Smooth muscle cell of the brain vasculature (primary cell): ENCODE measurements around the gene EFNB2.

ENCODE experiments used
- DNase-seq: peaks from one replicate; pipeline ENCODE4 v3.0.0-alpha.2; 2012; ENCODE audit warnings: low read depth, low spot score

EFNB2 gene

DNA sequence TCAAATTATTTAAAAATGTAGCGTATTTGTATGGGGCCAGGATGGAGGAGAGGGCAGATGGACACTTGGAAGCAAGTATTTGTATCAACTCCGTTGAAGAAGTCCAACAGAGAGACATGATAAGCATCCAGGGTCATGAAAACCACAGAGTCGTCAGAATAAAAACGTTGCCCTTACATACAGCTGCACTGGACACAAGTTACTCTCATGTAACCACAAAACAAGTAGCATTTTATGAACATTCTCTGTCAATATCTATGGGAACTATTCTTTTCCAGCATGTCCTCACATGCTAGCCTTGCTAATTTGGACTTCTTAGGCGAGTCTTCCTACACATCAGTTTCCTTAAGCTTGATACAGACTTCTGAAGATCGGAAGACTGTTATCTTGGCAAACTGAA is 35.0 kb downstream of the EFNB2 start:
- no peak for DNase-seq

DNA sequence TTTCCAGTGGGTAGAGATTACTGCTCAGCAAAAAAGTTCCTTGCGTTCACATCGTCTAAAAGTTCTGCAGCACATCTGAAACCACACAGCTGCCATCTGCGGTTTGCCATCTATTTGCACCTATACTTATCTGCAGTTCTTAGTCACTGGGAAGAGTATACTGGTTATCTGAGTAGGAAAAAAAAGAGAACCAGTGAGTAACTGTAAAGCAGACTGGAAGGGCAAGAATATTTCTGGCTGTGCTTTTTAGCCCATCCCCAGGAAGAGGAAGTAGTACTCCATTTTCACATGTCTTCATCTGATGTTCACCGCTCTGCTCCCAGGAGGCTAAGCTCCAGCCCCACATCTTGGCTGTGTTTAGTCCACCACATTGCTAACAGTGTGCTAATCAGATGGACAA is 35.6 kb downstream of the EFNB2 start:
- no peak for DNase-seq

DNA sequence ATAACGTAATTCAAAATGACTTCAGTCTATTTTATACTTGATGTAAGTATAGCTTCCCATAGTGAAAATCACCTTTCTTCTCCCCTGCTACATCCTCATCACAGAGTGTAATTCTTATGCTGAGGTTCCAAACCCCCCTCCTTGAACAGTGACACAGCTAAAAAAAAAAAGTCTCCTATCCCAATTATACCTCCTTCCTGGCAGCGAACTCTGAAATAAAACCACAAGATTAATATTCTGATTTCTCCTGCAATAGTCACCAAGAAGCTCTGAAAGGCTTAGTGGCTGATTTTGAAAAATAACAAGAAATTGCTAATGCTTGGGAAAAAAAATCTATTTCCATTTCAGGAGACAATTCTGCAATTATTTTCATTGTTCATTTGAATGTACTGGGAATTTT is 36.3 kb downstream of the EFNB2 start:
- DNase-seq: no peak

DNA sequence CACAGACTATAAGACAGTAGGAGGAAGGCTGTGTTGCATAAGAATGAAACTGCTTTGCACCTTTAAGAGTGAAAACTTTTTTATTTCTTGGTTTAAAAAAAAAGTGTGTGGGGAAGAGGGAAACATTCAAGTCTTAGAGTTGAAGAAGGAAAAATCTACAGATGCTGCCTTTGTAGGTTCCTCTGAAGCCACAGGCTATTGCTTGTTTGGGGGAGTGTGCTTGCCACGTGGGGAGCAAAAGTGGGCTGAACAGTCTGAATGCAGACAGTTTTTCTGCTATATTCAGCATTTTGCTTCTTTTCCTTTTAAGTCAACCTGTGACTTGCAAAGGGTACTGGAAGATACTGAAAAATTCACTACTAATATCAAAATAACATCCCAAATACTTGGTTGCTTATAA is 36.9 kb downstream of the EFNB2 start:
- no peak for DNase-seq

DNA sequence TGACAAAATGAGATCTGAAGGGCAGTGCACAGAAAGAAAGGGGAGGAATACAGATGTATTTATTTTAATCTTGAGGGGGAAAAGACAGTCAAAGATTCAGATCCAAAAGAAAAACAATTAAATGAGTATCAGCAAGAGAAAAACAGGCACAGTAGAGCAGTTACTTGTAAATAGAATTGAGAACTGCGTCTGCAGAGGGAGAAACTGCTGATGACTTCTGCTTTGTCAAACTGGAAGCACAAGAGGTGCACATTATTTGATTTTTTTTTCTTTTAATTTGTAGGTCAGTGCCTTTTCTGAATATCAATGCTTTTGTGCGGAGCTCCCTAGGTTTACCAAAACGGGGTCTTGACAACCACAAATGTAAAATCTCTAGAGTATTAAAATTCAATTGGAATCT is 37.3 kb downstream of the EFNB2 start:
- DNase-seq: no peak

DNA sequence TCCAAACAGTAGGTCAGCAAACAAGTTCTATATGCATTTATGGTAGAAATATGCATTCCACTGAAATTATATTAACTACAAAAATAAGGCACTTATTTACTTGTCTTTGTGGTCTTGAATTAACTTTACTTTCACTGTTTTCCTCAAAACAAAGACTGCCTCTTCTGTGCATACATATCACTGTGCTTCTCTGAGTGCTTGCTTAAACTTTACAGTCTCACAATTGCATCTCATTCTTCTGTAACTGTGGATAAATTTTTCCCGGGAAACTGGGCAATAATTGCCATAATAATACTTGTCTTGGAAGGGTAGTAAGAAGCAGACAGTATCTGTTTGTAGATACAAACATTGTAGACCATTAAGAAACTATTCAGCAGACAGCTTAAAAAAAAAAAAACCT is 38.4 kb downstream of the EFNB2 start:
- DNase-seq: no peak

DNA sequence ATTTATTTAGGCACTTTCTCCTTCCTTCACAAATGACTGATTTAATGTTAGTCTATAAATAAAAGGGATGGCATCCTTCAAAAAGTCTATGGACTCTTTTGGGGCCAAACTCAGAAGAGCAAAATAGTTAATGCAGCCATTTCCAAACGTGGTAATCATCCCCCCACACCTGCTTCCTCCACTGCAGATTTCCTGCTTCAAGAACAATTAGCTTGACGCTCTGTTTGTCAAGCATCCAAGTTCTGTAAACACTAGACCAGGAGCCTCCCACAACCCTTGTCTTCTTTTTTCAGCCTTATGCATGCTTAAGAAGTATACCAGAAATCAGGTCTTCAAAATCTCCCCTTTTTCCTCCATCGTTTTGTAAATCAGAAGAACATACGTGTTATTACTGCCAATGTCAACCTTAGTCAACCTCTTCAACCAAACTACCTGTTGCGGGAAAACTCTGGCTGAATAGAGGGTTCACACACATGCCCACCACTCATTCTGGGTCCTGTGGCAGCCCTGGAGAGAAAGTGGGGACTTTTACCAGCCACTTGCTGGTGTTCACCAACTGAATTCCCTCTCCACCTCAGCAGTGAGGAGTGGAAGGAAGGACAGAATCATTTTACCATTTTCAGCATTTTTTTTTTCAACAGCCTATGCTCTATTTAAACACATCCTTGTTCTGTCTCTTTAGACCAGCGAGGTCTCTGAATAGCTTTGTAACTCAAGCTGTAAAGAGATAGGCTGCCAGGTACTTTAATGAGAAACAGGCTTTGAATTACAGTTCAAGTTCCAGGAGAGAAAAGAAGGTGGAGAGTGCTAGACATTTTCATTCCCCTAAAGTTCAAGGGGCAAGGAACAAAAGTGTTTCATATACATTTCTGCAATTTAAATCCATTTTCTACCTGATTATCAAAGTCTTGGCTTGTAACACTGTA is 39.1 kb downstream of the EFNB2 start:
- DNase-seq: no peak

DNA sequence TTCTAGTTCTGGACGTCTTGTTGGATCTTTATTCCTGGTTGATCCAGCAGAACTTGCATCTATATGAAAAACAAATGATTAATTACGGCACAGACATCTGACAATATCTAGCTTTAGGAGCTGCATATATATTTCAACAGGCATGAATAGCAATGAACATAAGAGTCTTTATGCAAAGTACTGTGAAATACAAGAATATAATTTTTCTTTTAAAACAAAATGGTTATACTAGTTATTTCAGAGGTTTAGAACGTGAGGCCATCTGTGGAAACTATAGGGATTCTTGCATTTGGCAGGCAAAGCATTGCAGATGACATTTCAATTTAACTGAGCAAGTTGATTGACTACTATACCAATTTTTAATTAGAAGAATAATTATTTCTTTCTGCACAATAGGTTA is 40.5 kb downstream of the EFNB2 start:
- no peak for DNase-seq

DNA sequence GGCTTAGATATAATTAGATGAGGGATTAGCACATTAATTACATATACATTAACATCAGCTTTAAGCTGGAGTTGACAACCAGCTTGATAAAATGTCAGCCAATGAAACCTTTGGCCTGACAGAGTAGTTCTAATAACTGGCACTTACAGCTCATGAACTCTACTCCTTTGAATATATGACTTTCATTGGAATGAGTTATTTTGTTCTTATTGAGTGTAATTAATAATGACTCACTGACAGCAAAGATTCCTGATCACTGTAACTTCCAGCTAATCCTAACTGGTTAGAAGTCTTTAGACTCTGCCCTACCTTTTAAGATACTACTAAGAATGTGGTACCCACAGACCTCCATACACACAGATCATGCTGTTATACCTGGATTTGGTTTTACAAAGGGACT is 41.0 kb downstream of the EFNB2 start:
- no peak for DNase-seq

DNA sequence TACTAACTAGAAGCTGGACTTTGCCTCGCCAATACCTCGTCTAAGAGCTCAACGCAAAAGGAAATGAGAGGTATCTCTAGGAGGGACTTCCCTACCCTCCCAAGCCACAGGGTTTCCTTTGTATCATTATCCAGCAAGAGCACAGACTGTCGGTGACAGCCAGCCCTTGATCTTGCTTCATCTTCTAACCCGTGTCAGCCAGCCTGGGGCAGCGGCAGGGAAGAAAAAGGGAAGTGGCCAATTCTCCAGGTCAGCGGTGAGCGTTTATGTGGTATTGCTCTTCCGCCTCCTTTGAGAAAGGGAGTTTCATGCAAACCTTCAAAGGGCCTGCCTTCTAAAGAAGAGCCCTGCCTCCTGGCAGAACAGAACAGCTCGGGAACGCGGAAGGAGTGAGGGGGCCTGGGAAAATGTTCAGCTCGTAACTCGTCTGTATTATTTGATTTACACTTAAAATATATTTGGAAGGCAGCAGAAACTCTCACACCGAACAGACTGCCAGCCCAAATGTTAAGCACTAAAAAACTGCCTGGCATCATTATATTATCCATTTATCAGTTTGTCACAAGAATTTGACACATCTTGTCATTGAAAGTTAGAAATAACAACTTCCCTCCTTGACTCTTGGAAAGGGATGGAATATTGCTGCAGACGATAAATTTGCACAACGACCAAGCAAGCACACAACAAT is 41.8 kb downstream of the EFNB2 start:
- DNase-seq: no peak

DNA sequence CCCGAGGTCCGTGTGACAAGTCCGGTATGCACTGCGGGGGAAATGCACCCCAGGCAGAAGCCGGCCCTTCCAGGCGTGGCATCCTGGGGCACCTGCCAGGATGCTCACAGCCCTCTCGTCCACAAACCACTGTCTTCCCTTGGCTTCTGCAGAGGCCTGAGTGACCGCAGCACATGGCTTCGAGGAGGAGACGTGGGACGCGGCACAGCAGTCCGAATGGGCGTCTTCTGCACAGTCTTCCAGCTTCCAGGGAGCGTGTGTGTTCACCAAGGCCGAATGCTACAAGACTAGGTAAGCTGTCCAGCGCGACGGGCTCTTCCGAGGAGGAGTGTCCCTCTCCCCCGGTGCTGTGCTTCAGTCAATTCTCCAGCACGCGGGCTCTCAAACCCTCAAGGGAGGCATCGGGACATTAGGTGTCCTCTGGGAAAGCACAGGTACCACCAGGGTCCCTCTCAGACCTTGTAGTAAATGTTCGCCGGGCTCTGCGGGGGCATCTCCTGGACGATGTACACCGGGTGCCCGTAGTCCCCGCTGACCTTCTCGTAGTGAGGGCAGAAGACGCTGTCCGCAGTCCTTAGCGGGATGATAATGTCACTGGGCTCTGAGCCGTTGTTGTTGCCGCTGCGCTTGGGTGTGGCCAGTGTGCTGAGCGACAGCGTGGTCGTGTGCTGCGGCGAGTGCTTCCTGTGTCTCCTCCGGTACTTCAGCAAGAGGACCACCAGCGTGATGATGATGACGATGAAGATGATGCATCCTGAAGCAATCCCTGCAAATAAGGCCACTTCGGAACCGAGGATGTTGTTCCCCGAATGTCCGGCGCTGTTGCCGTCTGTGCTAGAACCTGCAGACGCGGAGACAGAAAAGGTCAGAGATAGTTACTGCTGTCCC is 42.6 kb downstream of the EFNB2 start:
- no peak for DNase-seq

DNA sequence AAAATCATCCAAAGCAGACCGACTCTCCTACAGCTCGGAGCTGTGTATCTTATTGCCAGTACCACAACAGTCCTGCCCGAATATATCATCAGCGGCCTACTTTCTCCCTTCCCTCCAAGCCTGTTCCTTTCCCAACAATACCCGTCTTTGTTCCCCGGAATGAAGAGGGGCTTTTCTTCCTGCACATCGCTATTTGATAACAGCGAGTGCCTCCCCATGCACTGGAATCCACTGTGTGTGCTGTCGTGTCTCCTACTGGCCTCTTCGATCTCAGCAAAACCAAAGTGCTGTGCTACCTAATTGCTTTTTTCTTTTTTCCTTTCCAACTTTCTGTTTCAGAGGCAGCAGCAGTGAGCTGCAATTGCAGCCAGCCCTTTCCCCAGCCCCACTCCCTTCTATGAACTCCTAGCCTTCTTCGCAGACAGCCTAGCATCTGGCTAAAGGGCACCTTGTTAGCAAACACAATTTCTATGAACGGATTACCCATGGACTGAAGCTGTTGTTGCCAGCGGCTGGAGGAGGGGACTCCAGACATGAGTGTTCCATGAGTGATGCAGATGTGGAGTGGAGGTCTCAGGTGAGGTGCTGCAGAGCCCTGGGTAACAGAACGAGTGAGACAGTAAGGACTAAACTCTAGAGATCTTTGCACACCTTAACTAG is 43.4 kb downstream of the EFNB2 start:
- DNase-seq: no peak

DNA sequence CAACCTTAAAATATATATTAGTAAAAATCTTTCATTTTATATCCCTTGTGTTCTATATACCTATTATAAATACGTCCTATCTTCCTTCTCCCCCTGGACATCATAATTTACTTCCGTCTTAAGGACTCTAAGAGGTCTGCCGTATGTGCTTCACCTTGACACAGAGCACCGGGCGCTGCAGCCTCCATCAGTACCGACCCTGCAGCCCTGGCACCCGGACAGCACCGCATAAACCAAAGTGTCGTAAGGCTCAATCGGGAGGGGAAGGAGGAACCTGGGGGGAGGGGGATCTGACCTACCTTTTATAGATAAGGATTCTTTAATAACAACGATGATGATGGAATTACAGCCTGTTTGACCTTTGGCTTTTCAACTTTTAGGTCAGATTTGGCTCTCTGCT is 44.0 kb downstream of the EFNB2 start:
- no peak for DNase-seq

DNA sequence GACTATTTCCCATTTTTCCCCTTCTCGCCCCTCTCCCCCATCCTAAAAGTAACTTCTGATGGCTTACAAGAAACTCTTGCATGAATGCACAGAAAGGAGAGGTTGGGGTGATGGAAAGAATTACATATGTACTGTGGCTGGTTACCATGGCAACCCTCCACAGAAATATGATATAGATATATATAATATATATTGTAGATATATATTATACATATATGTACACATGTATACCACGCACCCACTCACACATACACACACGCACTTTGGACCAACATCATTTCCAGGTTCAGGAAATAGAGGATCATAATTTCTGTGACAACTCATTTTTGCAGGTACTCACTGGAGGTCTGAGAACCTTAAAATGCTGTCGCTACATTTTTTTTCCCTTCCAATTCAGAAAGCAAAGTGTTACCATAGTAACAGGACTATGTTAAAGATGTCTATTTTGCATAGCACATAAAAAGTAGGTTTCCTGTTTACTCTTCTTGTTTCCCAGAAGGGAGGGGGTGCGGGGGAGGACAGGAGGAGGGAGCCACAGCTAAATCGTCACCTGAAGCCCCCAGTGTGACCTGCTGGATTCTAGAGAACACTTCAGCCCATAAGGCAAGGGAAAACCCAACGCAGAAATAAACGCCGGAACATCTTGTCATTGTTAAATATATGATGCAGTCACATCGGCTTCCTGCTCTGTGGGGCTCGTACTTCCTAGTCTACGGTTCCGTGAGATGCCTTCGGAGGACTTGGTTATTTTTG is 44.7 kb downstream of the EFNB2 start:
- no peak for DNase-seq

DNA sequence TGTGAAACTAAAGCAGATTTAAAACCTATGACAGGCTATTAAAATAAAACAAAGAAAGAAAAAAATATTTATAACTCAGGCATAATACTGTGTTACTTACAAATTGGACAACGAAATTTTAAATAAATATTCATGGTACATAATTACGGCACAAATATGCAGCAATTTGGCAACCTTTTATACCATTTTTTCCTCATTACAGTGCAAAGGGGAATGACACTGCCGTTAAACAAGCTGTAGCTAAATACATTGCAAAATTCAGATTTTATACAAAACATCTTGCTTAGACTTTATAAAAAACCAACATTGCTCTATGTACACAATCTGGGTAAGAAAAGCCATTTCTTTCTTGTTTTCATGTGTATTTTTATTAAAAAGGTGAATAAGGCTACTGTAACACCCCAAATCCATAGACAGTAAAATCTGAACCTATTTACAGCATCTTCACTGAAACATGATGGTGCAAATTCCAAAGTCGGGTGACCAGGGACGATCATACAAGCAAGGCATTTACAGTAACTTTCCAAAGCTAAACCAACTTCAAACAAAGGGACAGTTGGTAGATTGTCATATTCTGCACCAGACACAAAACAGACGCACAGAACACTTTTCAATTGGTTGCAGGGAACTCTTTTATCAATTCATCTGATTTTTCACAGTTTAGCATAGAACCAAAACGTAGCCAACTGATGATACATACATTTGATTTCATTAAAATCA is 45.5 kb downstream of the EFNB2 start:
- DNase-seq: no peak

DNA sequence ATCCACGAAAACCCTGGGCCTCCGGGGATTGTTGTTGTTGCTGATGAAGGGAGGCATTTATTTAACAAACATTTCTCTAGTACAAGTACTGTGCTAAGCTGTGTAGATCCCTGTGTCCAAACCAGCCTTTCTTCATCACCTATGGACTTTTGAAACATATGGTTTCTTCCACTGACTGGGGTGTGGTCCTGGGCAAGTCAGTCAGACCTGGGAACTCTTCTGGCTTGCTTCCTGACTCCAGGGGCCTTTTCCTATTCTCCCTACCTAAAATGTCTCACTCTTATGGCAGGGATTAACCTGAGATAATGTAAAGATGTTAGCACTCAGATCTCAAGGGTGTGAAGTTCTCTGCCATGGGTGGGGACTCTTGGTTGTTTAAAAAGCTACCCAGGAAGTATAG is 46.8 kb downstream of the EFNB2 start:
- no peak for DNase-seq

DNA sequence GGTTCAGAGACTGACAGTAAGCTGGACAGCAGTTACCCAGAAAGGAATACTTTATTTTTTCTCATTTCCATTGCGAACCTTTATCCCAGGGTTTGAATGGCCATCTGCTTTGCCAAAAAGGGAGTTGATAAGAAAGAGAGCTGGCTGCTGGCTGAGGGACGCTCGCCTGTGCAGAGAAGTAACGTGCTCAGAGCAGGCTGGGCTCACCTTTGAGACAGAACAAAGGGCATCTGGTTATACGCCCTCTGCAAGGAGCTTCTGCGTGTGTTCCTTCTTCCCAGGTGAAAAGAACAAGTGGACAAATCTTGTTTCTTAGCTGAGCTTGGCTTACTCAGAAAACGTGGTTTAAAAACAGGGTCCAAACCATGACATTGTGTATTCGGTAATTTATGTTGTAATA is 47.4 kb downstream of the EFNB2 start:
- DNase-seq: no peak

DNA sequence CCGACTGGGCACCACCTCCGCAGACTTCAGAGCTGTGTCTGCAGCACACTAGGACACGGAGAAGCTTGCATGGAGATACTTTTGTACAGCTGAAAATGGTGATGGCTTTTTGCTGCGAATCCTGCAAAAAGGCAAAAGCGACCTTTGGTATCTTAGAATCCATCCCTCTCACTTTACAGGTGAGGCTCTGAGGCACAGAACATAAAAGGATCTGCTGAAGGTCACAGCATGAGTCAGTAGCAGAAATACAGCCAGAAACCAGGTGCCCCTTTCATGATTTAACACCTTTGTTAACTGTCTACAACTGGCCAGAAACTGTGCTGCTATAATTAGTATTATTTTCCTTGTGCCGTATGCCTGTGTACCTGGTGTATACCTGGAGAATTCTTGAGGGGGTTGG is 48.3 kb downstream of the EFNB2 start:
- DNase-seq: no peak

DNA sequence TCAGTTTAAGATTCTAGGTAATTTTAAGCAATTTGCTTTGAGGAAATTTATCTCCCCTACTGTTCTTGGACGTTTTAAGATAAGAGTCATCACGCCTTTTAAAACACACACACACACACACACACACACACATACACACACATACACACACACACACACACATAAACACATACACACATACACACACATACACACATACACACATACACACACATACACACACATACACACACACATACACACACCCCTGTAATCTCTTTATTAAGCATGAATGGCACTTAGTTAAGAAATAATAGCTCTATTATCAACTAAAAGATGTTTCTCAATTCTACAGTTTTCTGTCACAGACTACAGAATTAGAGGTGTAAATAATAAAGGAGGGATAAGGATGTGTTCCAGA is 49.2 kb downstream of the EFNB2 start:
- DNase-seq: no peak

DNA sequence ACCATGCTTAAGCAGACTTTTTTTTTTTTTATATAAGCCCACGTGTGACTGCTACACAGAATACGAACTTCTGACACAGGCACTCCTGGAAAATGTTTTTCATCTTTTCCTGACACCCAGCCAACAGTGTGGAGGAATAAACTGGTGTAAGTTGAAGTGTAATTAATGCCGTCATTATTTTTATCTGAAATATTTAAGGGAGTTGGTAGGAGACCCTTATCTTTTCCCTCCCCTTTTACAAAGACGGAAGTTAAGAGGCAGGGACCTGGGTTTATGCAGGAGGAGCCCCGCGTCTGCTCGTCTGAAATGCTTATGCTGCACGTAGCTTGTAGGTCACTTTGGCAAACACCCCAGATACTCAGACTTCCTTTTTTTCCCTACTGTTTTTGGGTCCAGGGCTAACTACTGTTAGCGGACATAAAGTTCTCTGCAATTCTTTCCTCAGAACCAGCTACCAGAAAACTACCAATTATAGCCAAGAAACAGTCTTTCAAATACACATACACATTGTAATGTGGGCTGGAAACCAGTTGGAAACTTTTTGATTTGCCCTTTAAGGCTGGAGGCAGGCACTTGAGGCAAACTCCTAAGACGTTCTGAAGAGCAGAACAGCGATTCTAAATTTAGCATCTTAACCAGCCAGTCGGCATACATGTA is 50.8 kb downstream of the EFNB2 start:
- DNase-seq: no peak
